ENCODE data around the gene CXorf65. TPM values are rescaled to one million over a fixed set of nuclear protein-coding genes. Genes with fewer than 3 reads are reported as not detected.

CXorf65 gene
- total RNA-seq, 4 donors from 2014 or later: not detected

GRCh38 chrX:71068044-71068918, 38.3 kb downstream of the CXorf65 start, which contains the start of gene SNX12:
Gene SNX12 (minus strand): TSS chrX:71068334. CDS start chrX:71068306, 28 bp downstream.
- no peaks in the 10 kb centered on the region for H3K27me3 ChIP-seq
- TF ChIP-seq CTCF (IDR thresholded peaks at IDR 0.05) (peak in 2 of 6 experiments; percentile 39 to 98), POLR2A (IDR thresholded peaks at IDR 0.05) (peak in 1 of 2 donors; percentile 62)
- H3K36me3 ChIP-seq: no peaks in the 10 kb centered on the region
- WGBS, 2 donors: 1 to 3% methylated on average over 5 to 21 of the region's 73 CpGs
- intact Hi-C loops (cut with DNase I): no loop called here
- H3K9me3 ChIP-seq: no peaks in the 10 kb centered on the region
- H3K4me3 ChIP-seq (replicated peaks in 1 of 3): peak within 1 kb of the TSS in 2 of 3 donors; percentile 39 to 62
- DNase-seq: peak; percentile 91 to 92
- H3K4me1 ChIP-seq: peaks cover 0 to 4% of the 10 kb centered on the region in 2 donors
- H3K27ac ChIP-seq: peak within 1 kb of the TSS; percentile 62 to 83 (median 77)

- peak overlapping the region in 2 of 3 donors; percentile 39 to 62 for H3K4me3 ChIP-seq (replicated peaks in 1 of 3)
- no peaks in the 10 kb centered on the region for H3K27me3 ChIP-seq
- peaks cover 0 to 4% of the 10 kb centered on the region in 2 donors for H3K4me1 ChIP-seq
- TF ChIP-seq POLR2A (IDR thresholded peaks at IDR 0.05): no peak
- no peak for TF ChIP-seq CTCF (IDR thresholded peaks at IDR 0.05)
- H3K36me3 ChIP-seq: no peaks in the 10 kb centered on the region
- peak overlapping the region; percentile 62 to 83 (median 77) for H3K27ac ChIP-seq
- peak in 1 of 2 donors; percentile 2 for DNase-seq
- H3K9me3 ChIP-seq: no peaks in the 10 kb centered on the region
- intact Hi-C loops (cut with DNase I): no loop called here
- 0 to 1% methylated on average over 9 to 10 of the region's 10 CpGs for WGBS, 2 donors
Observed at GRCh38 chrX:71067712-71068043, 38.9 kb downstream of the CXorf65 start.

- TF ChIP-seq POLR2A (IDR thresholded peaks at IDR 0.05) (no peak), CTCF (IDR thresholded peaks at IDR 0.05) (no peak)
- H3K27ac ChIP-seq: peak overlapping the region in 1 of 3 donors; percentile 77
- DNase-seq: no peak
- H3K4me3 ChIP-seq (replicated peaks in 1 of 3): peak overlapping the region in 1 of 3 donors; percentile 39
- H3K4me1 ChIP-seq: peaks cover 0 to 4% of the 10 kb centered on the region in 2 donors
- no peaks in the 10 kb centered on the region for H3K36me3 ChIP-seq
- H3K27me3 ChIP-seq: no peaks in the 10 kb centered on the region
- no peaks in the 10 kb centered on the region for H3K9me3 ChIP-seq
- intact Hi-C loops (cut with DNase I): no loop called here
- WGBS, 2 donors: 27 to 30% methylated on average over 2 of the region's 2 CpGs
Observed at GRCh38 chrX:71067089-71067488, 39.5 kb downstream of the CXorf65 start.

GRCh38 chrX:71060127-71060526, 46.4 kb downstream of the CXorf65 start:
- TF ChIP-seq POLR2A (IDR thresholded peaks at IDR 0.05) (no peak), CTCF (IDR thresholded peaks at IDR 0.05) (no peak)
- no peak for DNase-seq
- H3K27ac ChIP-seq: no peak overlapping the region
- H3K9me3 ChIP-seq: no peaks in the 10 kb centered on the region
- H3K27me3 ChIP-seq: no peaks in the 10 kb centered on the region
- H3K4me1 ChIP-seq: no peaks in the 10 kb centered on the region
- H3K4me3 ChIP-seq (replicated peaks in 1 of 3): no peak overlapping the region
- intact Hi-C loops (cut with DNase I): no loop called here
- peaks cover 11 to 18% of the 10 kb centered on the region in 2 donors for H3K36me3 ChIP-seq
